K562 (cell line): ENCODE data around the gene ABHD14A. TPM values are rescaled to one million over a fixed set of nuclear protein-coding genes. Genes with fewer than 3 reads are reported as not detected.
A peak's percentile ranks its signal among the peaks of the same experiment; 100 is the strongest.

Experiments used
- ATAC-seq: fragments of 200-7000 bp; cut with Tn5 transposase; 3 replicates; pipeline ENCODE4 v1.9.1; 2020; ENCODE audit warnings: moderate library complexity
- Bru-seq: library from RNA; stranded (reverse); fragments of 400-500 nt; gene quantifications from one replicate; lab custom pipeline; 2021; lab: Mats Ljungman, UMichigan
- BruChase-seq, 2 experiments: library from RNA; stranded (reverse); fragments of 400-500 nt; gene quantifications; one replicate each; lab custom pipeline; 2021; lab: Mats Ljungman, UMichigan
- BruUV-seq: library from RNA; stranded (reverse); fragments of 400-500 nt; replicated peaks from 2 replicates; lab custom pipeline; 2021; lab: Mats Ljungman, UMichigan
- CTCF ChIA-PET: fragments of 300-600 bp; formaldehyde crosslinking; extraction: SDS; loops from one replicate; lab custom pipeline; 2021; ENCODE audit warnings: low intra/inter-chr PET ratio; lab: Yijun Ruan, JAX
- POLR2A ChIA-PET: fragments of 300-600, 350-650 bp; sonication (Branson Sonifier 250); formaldehyde crosslinking; extraction: SDS; loops from one replicate; lab custom pipeline; 2021; ENCODE audit warnings: antibody characterized with exemption, inconsistent platforms; lab: Yijun Ruan, JAX
- DNase-seq, 4 experiments: peaks; one replicate each; pipeline versions ENCODE4 v3.0.0 to v3.0.0-alpha.2; 2011 to 2018; ENCODE audit warnings: low spot score in 3 of 4, mixed read lengths in 3 of 4; ENCODE audit errors: extremely low read depth in 1 of 4
- FAIRE-seq: peaks from 2 replicates; lab custom pipeline; 2011; peaks lifted over from hg19 to GRCh38; lab: Jason Lieb, UNC
- H2AFZ ChIP-seq: 2 replicates; pipeline ENCODE4 v1.6.0; 2011; ENCODE audit warnings: low read depth, low read length, control low read depth, inconsistent platforms
- H3K27ac ChIP-seq: fragments of 200-600 bp; 3 replicates; pipeline ENCODE4 v1.8.0; 2011; ENCODE audit warnings: low read depth, mild to moderate bottlenecking, control low read depth, inconsistent platforms, low read length, moderate library complexity, mixed read lengths; ENCODE audit errors: extremely low read depth
- H3K27me3 ChIP-seq, 2 experiments: fragments of 300-600 bp in 1 of 2; 2 replicates in 1 of 2; 3 replicates in 1 of 2; pipeline versions ENCODE4 v1.6.0 to v1.8.0; 2011; ENCODE audit warnings: inconsistent platforms in 2 of 2, low read length in 2 of 2, mild to moderate bottlenecking in 1 of 2, mixed read lengths in 1 of 2, moderate library complexity in 1 of 2; ENCODE audit not compliant: control insufficient read depth in 2 of 2, insufficient read depth in 2 of 2
- H3K36me3 ChIP-seq: fragments of 300-600 bp; 3 replicates; pipeline ENCODE4 v1.8.0; 2011; ENCODE audit warnings: mild to moderate bottlenecking, low read length, inconsistent platforms; ENCODE audit not compliant: control insufficient read depth, insufficient read depth
- H3K4me1 ChIP-seq, 2 experiments: fragments of 200-600 bp in 1 of 2; replicated peaks in 1 of 2; 2 replicates in 1 of 2; 3 replicates in 1 of 2; pipeline versions ENCODE4 v1.5.1 to v1.8.0; 2011; ENCODE audit warnings: inconsistent platforms in 2 of 2, low read length in 2 of 2, mild to moderate bottlenecking in 1 of 2, mixed read lengths in 1 of 2, moderate library complexity in 1 of 2; ENCODE audit not compliant: control insufficient read depth in 2 of 2, insufficient read depth in 2 of 2
- H3K4me2 ChIP-seq: 2 replicates; pipeline ENCODE4 v1.6.1; 2011; ENCODE audit warnings: low read length, control low read depth, inconsistent platforms, mixed read lengths; ENCODE audit not compliant: insufficient read depth
- H3K4me3 ChIP-seq: fragments of 200-600 bp; sonication (generic), shearing (Covaris generic); 2 replicates; pipeline ENCODE4 v1.5.1; 2016; ENCODE audit warnings: control low read depth, inconsistent platforms
- H3K79me2 ChIP-seq: fragments of 200-600 bp; 3 replicates; pipeline ENCODE4 v1.8.0; 2011; ENCODE audit warnings: low read length, inconsistent platforms; ENCODE audit not compliant: control insufficient read depth, insufficient read depth
- H3K9ac ChIP-seq, 2 experiments: 2 replicates each; pipeline versions ENCODE4 v1.6.0 to v1.6.1; 2011; ENCODE audit warnings: low read depth in 2 of 2, low read length in 2 of 2, control low read depth in 1 of 2, inconsistent platforms in 1 of 2, mild to moderate bottlenecking in 1 of 2, mixed read lengths in 1 of 2; ENCODE audit not compliant: insufficient read depth in 1 of 2
- H3K9me1 ChIP-seq: one replicate; pipeline ENCODE4 v1.6.0; 2011; ENCODE audit warnings: inconsistent platforms, mild to moderate bottlenecking, low read length, moderate library complexity; ENCODE audit not compliant: control insufficient read depth, insufficient read depth
- H3K9me3 ChIP-seq: replicated peaks from 2 replicates; pipeline ENCODE4 v1.5.1; 2011; ENCODE audit warnings: low read depth, low read length, inconsistent platforms; ENCODE audit not compliant: control insufficient read depth, insufficient read depth
- H4K20me1 ChIP-seq: replicated peaks from 2 replicates; pipeline ENCODE4 v1.6.1; 2011; ENCODE audit warnings: low read length, inconsistent platforms, mixed read lengths; ENCODE audit not compliant: control insufficient read depth, insufficient read depth
- EP300 ChIP-seq: IDR thresholded peaks from 2 replicates; pipeline ENCODE4 v1.6.1; 2012; ENCODE audit warnings: low read length, improper control_type of control experiment
- GTF2F1 ChIP-seq: IDR thresholded peaks from 2 replicates; pipeline ENCODE4 v1.6.1; 2011; ENCODE audit warnings: low read depth, low read length, improper control_type of control experiment
- NKRF ChIP-seq: fragments of 450-650 bp; IDR thresholded peaks from 2 replicates; pipeline ENCODE4 v1.6.1; 2016; ENCODE audit warnings: borderline replicate concordance
- PCBP1 ChIP-seq: fragments of 200-400 bp; formaldehyde crosslinking; IDR thresholded peaks from 2 replicates; pipeline ENCODE4 v1.6.1; 2018; ENCODE audit warnings: mild to moderate bottlenecking, low read depth, low read length; ENCODE audit not compliant: poor library complexity, severe bottlenecking
- PPARD ChIP-seq: fragments of 250-450 bp; sonication (Bioruptor Pico); IDR thresholded peaks from 2 replicates; pipeline ENCODE4 v1.8.0; 2022; ENCODE audit warnings: inconsistent platforms, mild to moderate bottlenecking, moderate library complexity
- ZNF766 ChIP-seq: fragments of 200-800 bp; sonication (Bioruptor generic); conservative IDR thresholded peaks from 2 replicates; pipeline ENCODE4 v1.6.1; 2016; ENCODE audit warnings: missing genetic modification characterization, missing compliant biosample characterization
- WGBS: fragments of 100-300 bp; shearing (Covaris generic); methylation state at CpG from one replicate; pipeline ENCODE4 v1.1.6; 2016; ENCODE audit warnings: low coverage, mixed read lengths; ENCODE audit not compliant: insufficient coverage; ENCODE audit errors: missing lambda C conversion rate; 5-methylcytosine and 5-hydroxymethylcytosine counted together
- in situ Hi-C: fragments of 300-500 bp; cut with MboI; formaldehyde crosslinking; loops from 4 replicates; pipeline ENCODE4 v1.15.0; 2018; ENCODE audit warnings: inconsistent platforms, mixed read lengths
- intact Hi-C: fragments of 100-400 bp; cut with micrococcal nuclease; formaldehyde crosslinking; loops from 2 replicates; pipeline ENCODE4 v1.14.2; 2022
- long read RNA-seq, 3 experiments: library from polyadenylated mRNA in 2 of 3; library from RNA in 1 of 3; unstranded in 2 of 3; stranded (forward) in 1 of 3; transcript quantifications; one replicate each; pipeline ENCODE4 v2.0.0, GENCODE V29; 2019 to 2022
- polyA minus RNA-seq, 3 experiments: library from RNA; depleted of rRNA, polyadenylated mRNA; stranded (reverse); fragments of >200 nt; gene quantifications; 2 replicates each; pipeline ENCODE4 v1.2.3, GENCODE V29; 2011
- polyA plus RNA-seq, 8 experiments: library from polyadenylated mRNA; depleted of rRNA in 4 of 8; stranded (reverse) in 5 of 8; unstranded in 3 of 8; fragments of >200 nt; fragmentation: Nextera tagmentation in 2 of 8; fragmentation: Illumina TruSeq in 1 of 8; extraction: Ambion mirVana in 2 of 8; extraction: Trizol in 1 of 8; gene quantifications; 2 replicates each; pipeline versions ENCODE4 v1.2.1 to v1.2.3, GENCODE V29; 2011 to 2014; ENCODE audit warnings: inconsistent platforms in 1 of 8, missing spikeins in 1 of 8
- total RNA-seq, 7 experiments: library from RNA; depleted of rRNA in 6 of 7; stranded (reverse); fragments of >200 nt in 6 of 7; fragmentation: Illumina TruSeq in 2 of 7; extraction: Trizol in 2 of 7; gene quantifications; 2 replicates each; pipeline versions ENCODE4 v1.2.1 to v1.2.3, GENCODE V29; 2011 to 2021; ENCODE audit warnings: low replicate concordance in 1 of 7
- TF ChIP-seq, protein P1 (sequence below): sonication (generic); formaldehyde crosslinking; IDR thresholded peaks from 2 replicates; pipeline ENCODE4 v1.8.0; 2022; ENCODE audit warnings: missing genetic modification reagents, mild to moderate bottlenecking, borderline replicate concordance

Gene ABHD14A
- total RNA-seq (2011; cell fraction: chromatin; rRNA removed; ENCODE audit: low replicate concordance), result 1.7 and 7.0 TPM in 2 replicates
- total RNA-seq (2011; cell fraction: nucleolus; rRNA removed), result 12.5 and 13.2 TPM in 2 replicates
- total RNA-seq (2011; cell fraction: nucleoplasm; rRNA removed), result 9.3 and 10.3 TPM in 2 replicates
- total RNA-seq (2014; rRNA removed) (8.4 and 12.2 TPM in 2 replicates), total RNA-seq (2014; rRNA removed; fragmentation: Illumina TruSeq; extraction: Trizol) (1.7 and 3.3 TPM in 2 replicates), total RNA-seq (2015; rRNA removed; fragmentation: Illumina TruSeq; extraction: Trizol) (7.7 and 8.3 TPM in 2 replicates), total RNA-seq (2021) (9.4 and 10.6 TPM in 2 replicates), polyA plus RNA-seq (2011; rRNA removed) (6.6 and 10.5 TPM in 2 replicates), polyA plus RNA-seq (2014; fragmentation: Illumina TruSeq; extraction: Trizol) (7.1 and 8.4 TPM in 2 replicates), polyA plus RNA-seq (2014; fragmentation: Nextera tagmentation; extraction: Ambion mirVana) (1 to 10 TPM in 1 of 2 experiments, under 1 TPM in 1; 0.90 to 2.0 TPM), polyA plus RNA-seq (2014; rRNA removed) (9.6 and 14.0 TPM in 2 replicates), polyA minus RNA-seq (2011; rRNA and poly(A)+ RNA removed) (1.6 and 5.7 TPM in 2 replicates), Bru-seq, nascent RNA (percentile 54 among the genes with signal in this experiment), BruChase-seq, experiment 1, labeled RNA remaining after a 2-hour chase (percentile 44 among the genes with signal in this experiment), BruChase-seq, experiment 2, labeled RNA remaining after a 6-hour chase (percentile 41 among the genes with signal in this experiment)
- 20.3 and 55.0 TPM in 2 replicates for polyA plus RNA-seq (2011; cell fraction: cytosol; rRNA removed)
- 5.8 and 7.5 TPM in 2 replicates for polyA plus RNA-seq (2011; cell fraction: nucleus; rRNA removed)
- polyA plus RNA-seq (2012), result 10.5 and 14.1 TPM in 2 replicates
- polyA minus RNA-seq (2011; cell fraction: cytosol; rRNA and poly(A)+ RNA removed), result 4.3 and 7.0 TPM in 2 replicates
- polyA minus RNA-seq (2011; cell fraction: nucleus; rRNA and poly(A)+ RNA removed), result 0.54 and 0.78 TPM in 2 replicates
- long read RNA-seq, experiment 1, transcript ABHD14A-201 (5 exons, 1,062 nt), result major isoform, 7 of 14 reads
- long read RNA-seq, experiment 1, partial matches to known transcripts, result 2 of 14 reads
- long read RNA-seq, experiment 1, other reads (novel, unspliced or antisense), result 4 of 14 reads
- long read RNA-seq, experiment 2, transcript ABHD14A-201 (5 exons, 1,062 nt), result major isoform, 11 of 18 reads
- long read RNA-seq, experiment 2, partial matches to known transcripts, result 1 of 18 reads
- long read RNA-seq, experiment 2, other reads (novel, unspliced or antisense), result 6 of 18 reads
- long read RNA-seq, experiment 3, transcript ABHD14A-201 (5 exons, 1,062 nt), result major isoform, 7 of 11 reads
- long read RNA-seq, experiment 3, partial matches to known transcripts, result 2 of 11 reads
- long read RNA-seq, experiment 3, other reads (novel, unspliced or antisense), result 2 of 11 reads

DNA sequence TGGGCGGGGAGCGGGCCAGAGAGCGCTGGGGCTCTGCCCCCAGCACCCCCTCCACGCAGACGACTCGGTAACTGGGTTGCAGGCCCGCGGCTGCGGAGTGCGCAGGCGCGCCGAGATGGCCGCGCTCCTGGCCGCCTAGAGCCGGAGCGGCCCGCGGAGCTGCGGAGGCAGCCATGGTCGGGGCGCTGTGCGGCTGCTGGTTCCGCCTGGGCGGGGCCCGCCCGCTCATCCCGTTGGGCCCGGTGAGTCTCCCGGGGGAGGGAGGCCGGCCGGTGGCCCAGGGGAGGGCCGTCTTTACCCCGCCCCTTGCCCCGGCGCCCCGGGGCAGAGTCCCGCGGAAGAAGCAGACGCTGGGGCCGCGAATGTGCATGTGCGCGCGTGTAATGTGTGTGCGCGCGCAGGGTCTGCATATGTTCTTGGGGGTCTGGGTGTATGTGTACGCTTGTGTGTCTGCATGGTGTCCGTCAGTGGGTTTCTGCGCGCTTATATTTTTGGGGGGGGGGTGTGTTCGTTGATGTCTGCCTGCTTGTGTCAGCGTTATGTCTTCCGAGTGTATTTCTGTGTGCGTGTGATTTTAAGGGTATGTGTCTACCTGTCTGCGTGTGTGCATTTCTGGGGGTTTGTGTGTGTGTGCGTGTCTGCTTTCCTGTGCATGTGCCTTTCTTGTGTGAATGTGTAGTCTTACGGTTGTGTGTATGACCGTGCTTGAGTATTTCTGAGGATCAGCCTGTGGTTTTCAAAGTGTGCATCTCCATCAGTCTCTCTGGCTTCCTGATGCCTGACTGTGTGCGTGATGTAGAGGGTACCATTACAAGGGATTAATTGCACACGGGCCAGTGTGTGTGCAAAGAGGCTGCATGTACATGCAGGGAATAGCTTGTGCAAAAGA, at the start of gene ABHD14A:
ABHD14A (plus strand) TSS at position 102 of the 889 bp plus-strand sequence; CDS start at position 174, 72 bp downstream.
- Histone ChIP-seq H3K4me2 (peak within 1 kb of the TSS; percentile 92), H4K20me1 (0 out of 2 replicates have a peak, but pooled peaks cover 1% of the 10 kb centered on the region), H3K27ac (peak within 1 kb of the TSS; percentile 98), H3K9me3 (no peaks in the 10 kb centered on the region), H3K4me1 (peaks cover 24 to 55% of the 10 kb centered on the region in 2 experiments), H2AFZ (peak within 1 kb of the TSS; percentile 88), H3K9ac (peak within 1 kb of the TSS; percentile 84 to 99), H3K27me3 (no peaks in the 10 kb centered on the region), H3K9me1 (no peaks in the 10 kb centered on the region), H3K4me3 (peak within 1 kb of the TSS; percentile 62), H3K36me3 (peaks cover 21% of the 10 kb centered on the region; the same call in 1 of the 3 replicates), H3K79me2 (peaks cover 45% of the 10 kb centered on the region)
- ChIA-PET POLR2A (interaction anchor here (0.6 to 3.6 kb wide), 4 partner anchors 8 to 21 kb away, joined by 3 to 27 read pairs (median 12); partner anchors contain the start of genes ACY1 and RPL29), CTCF (no interaction called here)
- in situ Hi-C loops (no loop called here), intact Hi-C loops (loop anchor here (1.0 kb wide), 1 partner anchor 33 kb away; the partner anchor contains the start of gene PARP3)
- BruUV-seq, result TSS peak; percentile 88
- FAIRE-seq (peak; percentile 71), DNase-seq (peak; percentile 75 to 79 (median 76)), ATAC-seq (peak; percentile 85)
- WGBS, result 2% methylated on average over 40 of the region's 63 CpGs
- TF ChIP-seq NKRF, result peak; percentile 68; the same call in 1 of the 2 replicates
- no peak for TF ChIP-seq GTF2F1
- 0 out of 2 replicates have a peak, but pooled peaks have one; percentile 3 for TF ChIP-seq EP300
- TF ChIP-seq, protein P1, sequence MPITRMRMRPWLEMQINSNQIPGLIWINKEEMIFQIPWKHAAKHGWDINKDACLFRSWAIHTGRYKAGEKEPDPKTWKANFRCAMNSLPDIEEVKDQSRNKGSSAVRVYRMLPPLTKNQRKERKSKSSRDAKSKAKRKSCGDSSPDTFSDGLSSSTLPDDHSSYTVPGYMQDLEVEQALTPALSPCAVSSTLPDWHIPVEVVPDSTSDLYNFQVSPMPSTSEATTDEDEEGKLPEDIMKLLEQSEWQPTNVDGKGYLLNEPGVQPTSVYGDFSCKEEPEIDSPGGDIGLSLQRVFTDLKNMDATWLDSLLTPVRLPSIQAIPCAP, result no peak
- TF ChIP-seq ZNF766 (CRISPR knock-in tag), result no peak
- no peak for TF ChIP-seq PCBP1
- no peak for TF ChIP-seq PPARD (CRISPR knock-in tag)
